ENCODE data around the gene MAPK11. TPM values are rescaled to one million over a fixed set of nuclear protein-coding genes. Genes with fewer than 3 reads are reported as not detected.

MAPK11 gene
- total RNA-seq, 1 experiment from 2014 or later, result 7.6 TPM

- no peak for ATAC-seq
- no TSS peak for BruUV-seq (replicated peaks)
- TF ChIP-seq EZH2phosphoT487 (IDR thresholded peaks at IDR 0.05; ENCODE audit: borderline replicate concordance, low read length) (no peak), EZH2 (IDR thresholded peaks at IDR 0.05; ENCODE audit: low read length, unreplicated experiment) (no peak)
- TF ChIP-seq, protein P1, sequence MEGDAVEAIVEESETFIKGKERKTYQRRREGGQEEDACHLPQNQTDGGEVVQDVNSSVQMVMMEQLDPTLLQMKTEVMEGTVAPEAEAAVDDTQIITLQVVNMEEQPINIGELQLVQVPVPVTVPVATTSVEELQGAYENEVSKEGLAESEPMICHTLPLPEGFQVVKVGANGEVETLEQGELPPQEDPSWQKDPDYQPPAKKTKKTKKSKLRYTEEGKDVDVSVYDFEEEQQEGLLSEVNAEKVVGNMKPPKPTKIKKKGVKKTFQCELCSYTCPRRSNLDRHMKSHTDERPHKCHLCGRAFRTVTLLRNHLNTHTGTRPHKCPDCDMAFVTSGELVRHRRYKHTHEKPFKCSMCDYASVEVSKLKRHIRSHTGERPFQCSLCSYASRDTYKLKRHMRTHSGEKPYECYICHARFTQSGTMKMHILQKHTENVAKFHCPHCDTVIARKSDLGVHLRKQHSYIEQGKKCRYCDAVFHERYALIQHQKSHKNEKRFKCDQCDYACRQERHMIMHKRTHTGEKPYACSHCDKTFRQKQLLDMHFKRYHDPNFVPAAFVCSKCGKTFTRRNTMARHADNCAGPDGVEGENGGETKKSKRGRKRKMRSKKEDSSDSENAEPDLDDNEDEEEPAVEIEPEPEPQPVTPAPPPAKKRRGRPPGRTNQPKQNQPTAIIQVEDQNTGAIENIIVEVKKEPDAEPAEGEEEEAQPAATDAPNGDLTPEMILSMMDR (conservative IDR thresholded peaks at IDR 0.05; ENCODE audit: low read depth, low read length), result no peak
- DNase-seq, result no peak
- H3K9me2 ChIP-seq (replicated peaks; ENCODE audit: low read length), result no peaks in the 10 kb centered on the region
- H3K4me3 ChIP-seq (ENCODE audit: low read length), result no peak overlapping the region
- no peaks in the 10 kb centered on the region for H3K9me3 ChIP-seq (ENCODE audit: low read length)
- no peaks in the 10 kb centered on the region for H3K27me3 ChIP-seq (ENCODE audit: low read length)
- intact Hi-C loops (cut with micrococcal nuclease), result no loop called here
- peaks cover 89% of the 10 kb centered on the region for H3K79me2 ChIP-seq (ENCODE audit: low read length)
- H4K20me1 ChIP-seq (ENCODE audit: low read length), result peaks cover 4% of the 10 kb centered on the region; the same call in 1 of the 2 replicates
- CTCF ChIA-PET, result no interaction called here
- no peak overlapping the region for H3K27ac ChIP-seq (ENCODE audit: low read length)
- H3K36me3 ChIP-seq (ENCODE audit: low read depth, low read length), result no peaks in the 10 kb centered on the region
- H3K4me1 ChIP-seq (ENCODE audit: insufficient read depth, low read length), result peaks cover 34% of the 10 kb centered on the region
- H2AFZ ChIP-seq (ENCODE audit: low read length), result no peak overlapping the region
- H3F3A ChIP-seq (ENCODE audit: low read length, unreplicated experiment), result peaks cover 3% of the 10 kb centered on the region
- no peak overlapping the region for H3K4me2 ChIP-seq (ENCODE audit: low read length)
- POLR2A ChIA-PET (ENCODE audit: unreplicated experiment), result no interaction called here
- no peak overlapping the region for H3K9ac ChIP-seq (ENCODE audit: low read length)
Measured at GRCh38 chr22:50299785-50300619, 29.8 kb upstream of the MAPK11 start.

DNA sequence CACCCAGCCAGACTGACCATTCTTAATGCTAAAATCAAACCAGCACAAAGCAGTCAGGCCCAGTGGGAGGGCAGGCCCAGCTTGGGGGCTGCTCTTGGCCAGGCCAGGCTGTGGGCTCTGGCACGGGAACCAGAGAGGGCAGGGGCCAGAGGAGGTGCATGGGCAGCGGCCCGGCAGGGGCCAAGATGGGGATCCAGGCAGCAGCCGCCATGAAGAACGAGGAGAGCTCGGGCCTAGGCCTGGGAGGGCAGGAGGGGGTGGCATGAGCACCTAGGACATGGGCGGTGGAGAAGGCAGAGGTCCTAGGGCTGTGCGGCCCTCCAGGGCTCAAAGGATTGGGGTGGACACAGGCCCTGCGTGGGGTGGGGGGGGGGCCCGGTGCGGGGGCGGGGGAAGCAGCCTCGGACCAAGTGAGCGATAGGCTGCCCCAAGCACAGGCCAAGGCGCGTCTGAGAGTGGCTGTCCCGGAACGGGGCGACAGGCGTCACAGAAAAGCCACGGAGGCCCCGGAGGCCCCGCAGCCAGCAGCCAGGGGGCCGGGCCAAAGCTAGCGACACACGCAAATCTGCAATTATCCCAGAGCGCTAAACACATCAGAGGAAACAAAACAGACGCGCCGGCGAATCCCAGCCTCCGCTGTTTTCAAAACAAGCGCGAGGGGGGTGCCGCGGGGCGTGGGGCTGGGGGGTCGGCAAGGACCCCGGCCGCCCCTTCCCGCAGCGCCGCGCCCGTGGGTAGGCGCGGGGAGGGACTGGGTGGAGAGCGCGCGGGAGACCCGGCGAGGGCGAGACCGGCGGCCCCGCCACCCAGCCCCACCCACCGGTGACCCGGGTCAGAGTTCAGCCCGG, 29.0 kb upstream of the MAPK11 start:
- BruUV-seq (replicated peaks), result no TSS peak
- no peak overlapping the region for H2AFZ ChIP-seq (ENCODE audit: low read length)
- no peak overlapping the region for H3K27ac ChIP-seq (ENCODE audit: low read length)
- peaks cover 4% of the 10 kb centered on the region; the same call in 1 of the 2 replicates for H4K20me1 ChIP-seq (ENCODE audit: low read length)
- H3K9me2 ChIP-seq (replicated peaks; ENCODE audit: low read length), result no peaks in the 10 kb centered on the region
- TF ChIP-seq, protein P1 (conservative IDR thresholded peaks at IDR 0.05; ENCODE audit: low read depth, low read length), result no peak
- no peak for TF ChIP-seq EZH2phosphoT487 (IDR thresholded peaks at IDR 0.05; ENCODE audit: borderline replicate concordance, low read length)
- TF ChIP-seq EZH2 (IDR thresholded peaks at IDR 0.05; ENCODE audit: low read length, unreplicated experiment), result no peak
- H3K4me2 ChIP-seq (ENCODE audit: low read length), result no peak overlapping the region
- peaks cover 29% of the 10 kb centered on the region for H3K4me1 ChIP-seq (ENCODE audit: insufficient read depth, low read length)
- no peak overlapping the region for H3K4me3 ChIP-seq (ENCODE audit: low read length)
- H3K9me3 ChIP-seq (ENCODE audit: low read length), result no peaks in the 10 kb centered on the region
- intact Hi-C loops (cut with micrococcal nuclease), result no loop called here
- H3K27me3 ChIP-seq (ENCODE audit: low read length), result no peaks in the 10 kb centered on the region
- ChIA-PET POLR2A (ENCODE audit: unreplicated experiment) (no interaction called here), CTCF (no interaction called here)
- no peak overlapping the region for H3K9ac ChIP-seq (ENCODE audit: low read length)
- DNase-seq (no peak), ATAC-seq (no peak)
- H3K36me3 ChIP-seq (ENCODE audit: low read depth, low read length), result no peaks in the 10 kb centered on the region
- peaks cover under 1% of the 10 kb centered on the region for H3F3A ChIP-seq (ENCODE audit: low read length, unreplicated experiment)
- peaks cover 91% of the 10 kb centered on the region for H3K79me2 ChIP-seq (ENCODE audit: low read length)
